H1 (cell line): ENCODE measurements around the gene HIBADH. TPM values are rescaled to one million over a fixed set of nuclear protein-coding genes. Genes with fewer than 3 reads are reported as not detected.

Source experiments
- CBX8 ChIP-seq: fragments of 300-800, 300-1000 bp; sonication (generic); IDR thresholded peaks from 2 replicates; pipeline ENCODE4 v1.7.1; 2016; ENCODE audit warnings: low read depth, low read length, borderline replicate concordance
- CREB1 ChIP-seq: IDR thresholded peaks from 2 replicates; pipeline ENCODE4 v1.6.1; 2012; ENCODE audit warnings: inconsistent platforms
- KDM5A ChIP-seq: fragments of 200-600 bp; IDR thresholded peaks from 2 replicates; pipeline ENCODE4 v1.7.1; 2012; ENCODE audit warnings: mild to moderate bottlenecking, low read length, inconsistent platforms, mixed read lengths
- POLR2AphosphoS5 ChIP-seq: IDR thresholded peaks from 2 replicates; pipeline ENCODE4 v1.6.1; 2011; ENCODE audit warnings: low read depth, low read length
- RNF2 ChIP-seq: fragments of 200-900, 300-1000 bp; sonication (generic); IDR thresholded peaks from 2 replicates; pipeline ENCODE4 v1.7.1; 2016; ENCODE audit warnings: borderline replicate concordance, low read depth, mild to moderate bottlenecking, antibody characterized with exemption, low read length; ENCODE audit not compliant: poor library complexity, severe bottlenecking; ENCODE audit errors: missing control alignments
- USF2 ChIP-seq: IDR thresholded peaks from 2 replicates; pipeline ENCODE4 v1.6.1; 2011; ENCODE audit warnings: low read length, improper control_type of control experiment
- polyA plus RNA-seq, 7 experiments: library from polyadenylated mRNA; depleted of rRNA in 3 of 7; stranded (reverse) in 5 of 7; unstranded in 2 of 7; fragments of >200 nt in 5 of 7; fragments of 200-250 nt in 2 of 7; gene quantifications; 1 replicate in 5 of 7; 2 replicates in 1 of 7; 4 replicates in 1 of 7; pipeline versions ENCODE4 v1.2.1 to v1.2.3, GENCODE V29; 2011 to 2013; ENCODE audit warnings: missing spikeins in 2 of 7, mixed read lengths in 2 of 7
- total RNA-seq: library from RNA; stranded (reverse); fragmentation: NEBNext Ultra II Directional; extraction: Animal tissue kit (Norgen Biotek cat#: 25700); gene quantifications from 2 replicates; pipeline ENCODE4 v1.2.1, GENCODE V29; 2021
- TF ChIP-seq, protein P1 (sequence below): fragments of 300-600 bp; sonication (generic); IDR thresholded peaks from 2 replicates; pipeline ENCODE4 v1.7.1; 2012; ENCODE audit warnings: low read length, moderate library complexity, mild to moderate bottlenecking, inconsistent platforms; ENCODE audit not compliant: insufficient replicate concordance

The HIBADH gene
- total and polyA plus RNA-seq, 2 of the 8 experiments (the other 6 are each of a cell fraction or from before 2014, with no cell fraction given): 30.1 to 39.5 TPM

- TF ChIP-seq, protein P1, sequence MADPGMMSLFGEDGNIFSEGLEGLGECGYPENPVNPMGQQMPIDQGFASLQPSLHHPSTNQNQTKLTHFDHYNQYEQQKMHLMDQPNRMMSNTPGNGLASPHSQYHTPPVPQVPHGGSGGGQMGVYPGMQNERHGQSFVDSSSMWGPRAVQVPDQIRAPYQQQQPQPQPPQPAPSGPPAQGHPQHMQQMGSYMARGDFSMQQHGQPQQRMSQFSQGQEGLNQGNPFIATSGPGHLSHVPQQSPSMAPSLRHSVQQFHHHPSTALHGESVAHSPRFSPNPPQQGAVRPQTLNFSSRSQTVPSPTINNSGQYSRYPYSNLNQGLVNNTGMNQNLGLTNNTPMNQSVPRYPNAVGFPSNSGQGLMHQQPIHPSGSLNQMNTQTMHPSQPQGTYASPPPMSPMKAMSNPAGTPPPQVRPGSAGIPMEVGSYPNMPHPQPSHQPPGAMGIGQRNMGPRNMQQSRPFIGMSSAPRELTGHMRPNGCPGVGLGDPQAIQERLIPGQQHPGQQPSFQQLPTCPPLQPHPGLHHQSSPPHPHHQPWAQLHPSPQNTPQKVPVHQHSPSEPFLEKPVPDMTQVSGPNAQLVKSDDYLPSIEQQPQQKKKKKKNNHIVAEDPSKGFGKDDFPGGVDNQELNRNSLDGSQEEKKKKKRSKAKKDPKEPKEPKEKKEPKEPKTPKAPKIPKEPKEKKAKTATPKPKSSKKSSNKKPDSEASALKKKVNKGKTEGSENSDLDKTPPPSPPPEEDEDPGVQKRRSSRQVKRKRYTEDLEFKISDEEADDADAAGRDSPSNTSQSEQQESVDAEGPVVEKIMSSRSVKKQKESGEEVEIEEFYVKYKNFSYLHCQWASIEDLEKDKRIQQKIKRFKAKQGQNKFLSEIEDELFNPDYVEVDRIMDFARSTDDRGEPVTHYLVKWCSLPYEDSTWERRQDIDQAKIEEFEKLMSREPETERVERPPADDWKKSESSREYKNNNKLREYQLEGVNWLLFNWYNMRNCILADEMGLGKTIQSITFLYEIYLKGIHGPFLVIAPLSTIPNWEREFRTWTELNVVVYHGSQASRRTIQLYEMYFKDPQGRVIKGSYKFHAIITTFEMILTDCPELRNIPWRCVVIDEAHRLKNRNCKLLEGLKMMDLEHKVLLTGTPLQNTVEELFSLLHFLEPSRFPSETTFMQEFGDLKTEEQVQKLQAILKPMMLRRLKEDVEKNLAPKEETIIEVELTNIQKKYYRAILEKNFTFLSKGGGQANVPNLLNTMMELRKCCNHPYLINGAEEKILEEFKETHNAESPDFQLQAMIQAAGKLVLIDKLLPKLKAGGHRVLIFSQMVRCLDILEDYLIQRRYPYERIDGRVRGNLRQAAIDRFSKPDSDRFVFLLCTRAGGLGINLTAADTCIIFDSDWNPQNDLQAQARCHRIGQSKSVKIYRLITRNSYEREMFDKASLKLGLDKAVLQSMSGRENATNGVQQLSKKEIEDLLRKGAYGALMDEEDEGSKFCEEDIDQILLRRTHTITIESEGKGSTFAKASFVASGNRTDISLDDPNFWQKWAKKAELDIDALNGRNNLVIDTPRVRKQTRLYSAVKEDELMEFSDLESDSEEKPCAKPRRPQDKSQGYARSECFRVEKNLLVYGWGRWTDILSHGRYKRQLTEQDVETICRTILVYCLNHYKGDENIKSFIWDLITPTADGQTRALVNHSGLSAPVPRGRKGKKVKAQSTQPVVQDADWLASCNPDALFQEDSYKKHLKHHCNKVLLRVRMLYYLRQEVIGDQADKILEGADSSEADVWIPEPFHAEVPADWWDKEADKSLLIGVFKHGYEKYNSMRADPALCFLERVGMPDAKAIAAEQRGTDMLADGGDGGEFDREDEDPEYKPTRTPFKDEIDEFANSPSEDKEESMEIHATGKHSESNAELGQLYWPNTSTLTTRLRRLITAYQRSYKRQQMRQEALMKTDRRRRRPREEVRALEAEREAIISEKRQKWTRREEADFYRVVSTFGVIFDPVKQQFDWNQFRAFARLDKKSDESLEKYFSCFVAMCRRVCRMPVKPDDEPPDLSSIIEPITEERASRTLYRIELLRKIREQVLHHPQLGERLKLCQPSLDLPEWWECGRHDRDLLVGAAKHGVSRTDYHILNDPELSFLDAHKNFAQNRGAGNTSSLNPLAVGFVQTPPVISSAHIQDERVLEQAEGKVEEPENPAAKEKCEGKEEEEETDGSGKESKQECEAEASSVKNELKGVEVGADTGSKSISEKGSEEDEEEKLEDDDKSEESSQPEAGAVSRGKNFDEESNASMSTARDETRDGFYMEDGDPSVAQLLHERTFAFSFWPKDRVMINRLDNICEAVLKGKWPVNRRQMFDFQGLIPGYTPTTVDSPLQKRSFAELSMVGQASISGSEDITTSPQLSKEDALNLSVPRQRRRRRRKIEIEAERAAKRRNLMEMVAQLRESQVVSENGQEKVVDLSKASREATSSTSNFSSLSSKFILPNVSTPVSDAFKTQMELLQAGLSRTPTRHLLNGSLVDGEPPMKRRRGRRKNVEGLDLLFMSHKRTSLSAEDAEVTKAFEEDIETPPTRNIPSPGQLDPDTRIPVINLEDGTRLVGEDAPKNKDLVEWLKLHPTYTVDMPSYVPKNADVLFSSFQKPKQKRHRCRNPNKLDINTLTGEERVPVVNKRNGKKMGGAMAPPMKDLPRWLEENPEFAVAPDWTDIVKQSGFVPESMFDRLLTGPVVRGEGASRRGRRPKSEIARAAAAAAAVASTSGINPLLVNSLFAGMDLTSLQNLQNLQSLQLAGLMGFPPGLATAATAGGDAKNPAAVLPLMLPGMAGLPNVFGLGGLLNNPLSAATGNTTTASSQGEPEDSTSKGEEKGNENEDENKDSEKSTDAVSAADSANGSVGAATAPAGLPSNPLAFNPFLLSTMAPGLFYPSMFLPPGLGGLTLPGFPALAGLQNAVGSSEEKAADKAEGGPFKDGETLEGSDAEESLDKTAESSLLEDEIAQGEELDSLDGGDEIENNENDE: no peak
- TF ChIP-seq RNF2 (no peak), CBX8 (no peak), CREB1 (no peak), POLR2AphosphoS5 (no peak), USF2 (no peak), KDM5A (no peak)
These were observed 12.4 kb downstream of the HIBADH start (continued) for GRCh38 chr7:27650283-27650682.
